AG09319 (cell line): Measurements from ENCODE around the gene HNRNPH1.

ENCODE experiments used
- DNase-seq: peaks from one replicate; pipeline ENCODE4 v3.0.0-alpha.2; 2010; ENCODE audit warnings: low read depth; ENCODE audit errors: extremely low read depth
- CTCF ChIP-seq: IDR thresholded peaks from 2 replicates; pipeline ENCODE4 v1.5.1; 2011; ENCODE audit warnings: low read depth, mild to moderate bottlenecking, inconsistent platforms, low read length, moderate library complexity

The HNRNPH1 gene

GRCh38 chr5:179612577-179613459, 10.7 kb downstream of the HNRNPH1 start:
- no peak for DNase-seq
- TF ChIP-seq CTCF: no peak

- TF ChIP-seq CTCF: no peak
- DNase-seq: no peak
Measured at GRCh38 chr5:179610903-179611265, 12.6 kb downstream of the HNRNPH1 start.

GRCh38 chr5:179610109-179610902, 13.2 kb downstream of the HNRNPH1 start:
- no peak for TF ChIP-seq CTCF
- no peak for DNase-seq

GRCh38 chr5:179609834-179610108, 13.7 kb downstream of the HNRNPH1 start:
- no peak for TF ChIP-seq CTCF
- DNase-seq: no peak

GRCh38 chr5:179608131-179608581, 15.3 kb downstream of the HNRNPH1 start:
- TF ChIP-seq CTCF: no peak
- no peak for DNase-seq

GRCh38 chr5:179607160-179607931, 16.1 kb downstream of the HNRNPH1 start:
- no peak for TF ChIP-seq CTCF
- DNase-seq: no peak

- TF ChIP-seq CTCF: no peak
Measured at GRCh38 chr5:179606910-179607159, 16.6 kb downstream of the HNRNPH1 start.

More at GRCh38 chr5:179606910-179607159, 16.6 kb downstream of the HNRNPH1 start:
- DNase-seq: no peak
